Measurements from ENCODE around the gene ASTL. TPM values are rescaled to one million over a fixed set of nuclear protein-coding genes. Genes with fewer than 3 reads are reported as not detected.

ASTL gene
- total and polyA plus RNA-seq, 2 of the 13 experiments (the other 11 are each of a cell fraction or from before 2014, with no cell fraction given) = not detected

DNA sequence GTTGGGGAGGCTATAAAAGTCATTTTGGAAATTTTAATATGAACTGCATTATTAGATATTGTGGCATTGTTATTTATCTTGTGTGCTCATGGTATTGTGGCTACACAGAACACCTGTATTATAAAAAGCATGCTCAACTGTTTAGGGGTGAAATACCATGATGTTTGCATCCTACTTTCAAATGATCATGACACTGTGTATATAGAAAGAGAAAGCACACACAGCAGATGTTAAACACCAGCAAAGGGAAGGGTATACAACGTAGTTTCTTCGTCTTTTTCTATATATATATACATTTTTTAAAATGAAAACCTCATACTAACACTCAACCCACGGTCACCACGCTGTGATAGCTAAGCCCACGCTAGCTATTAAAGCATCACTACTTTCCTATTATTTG, 43.2 kb upstream of the ASTL start (continued):
- TF ChIP-seq ZNF337 (CRISPR knock-in tag; IDR thresholded peaks at IDR 0.05; ENCODE audit: borderline replicate concordance, low read depth) (no peak), ERF (CRISPR knock-in tag; IDR thresholded peaks at IDR 0.05) (no peak)

GRCh38 chr2:96180521-96180920, 42.2 kb upstream of the ASTL start:
- ATAC-seq = no peak

GRCh38 chr2:96180002-96180401, 41.7 kb upstream of the ASTL start:
- 100% methylated on average over 1 of the region's 1 CpG for WGBS (ENCODE audit: low lambda C conversion rate)
- in situ Hi-C loops (cut with HindIII; ENCODE audit: extremely low pct_ligation_motif_present, low pct_unique_long_range_greater_than_20kb) = no loop called here
- Histone ChIP-seq H3K36me3 (replicated peaks in 1 of 2; ENCODE audit: control insufficient read depth in 1 of 2, insufficient read depth in 2 of 2, low read length in 2 of 2) (peaks cover 8 to 10% of the 10 kb centered on the region in 2 experiments), H2AFZ (ENCODE audit: low read length) (no peak overlapping the region), H4K20me1 (ENCODE audit: insufficient read depth, low read length) (no peaks in the 10 kb centered on the region), H3K9me3 (ENCODE audit: low read length) (no peaks in the 10 kb centered on the region), H3K27ac (ENCODE audit: extremely low read length, insufficient read depth, low read length) (no peak overlapping the region), H3K4me3 (replicated peaks in 1 of 3; ENCODE audit: insufficient read depth in 1 of 3, low read depth in 2 of 3, low read length in 3 of 3) (no peak overlapping the region), H3K79me2 (ENCODE audit: insufficient read depth, low read length) (no peaks in the 10 kb centered on the region), H3K9ac (ENCODE audit: insufficient read depth, low read depth, low read length) (no peak overlapping the region), H3K4me1 (ENCODE audit: insufficient read depth, low read length) (no peaks in the 10 kb centered on the region), H3K4me2 (ENCODE audit: low read depth, low read length) (no peak overlapping the region), H3K27me3 (ENCODE audit: control insufficient read depth in 1 of 2, insufficient read depth in 2 of 2, low read length in 2 of 2) (peaks cover 0 to 9% of the 10 kb centered on the region in 2 experiments; a peak in 2 of 5 replicates)
- POLR2A ChIA-PET = interaction anchor here (1.3 kb wide), 1 partner anchor 29 kb away, joined by 4 read pairs; the partner anchor contains the start of gene STARD7
- no peak for ATAC-seq
- intact Hi-C loops (cut with micrococcal nuclease; ENCODE audit: unreplicated experiment) = no loop called here
- FAIRE-seq = no peak
- no peak for DNase-seq (ENCODE audit: low spot score)
- TF ChIP-seq HMG20A (CRISPR knock-in tag; IDR thresholded peaks at IDR 0.05; ENCODE audit: borderline replicate concordance) (no peak), ZNF121 (CRISPR knock-in tag; IDR thresholded peaks at IDR 0.05) (peak; percentile 23; the same call in 1 of the 2 replicates)
- CTCF ChIA-PET (ENCODE audit: low intra/inter-chr PET ratio, low total read pairs) = no interaction called here
- BruUV-seq (replicated peaks) = no TSS peak

More at GRCh38 chr2:96180521-96180920, 42.2 kb upstream of the ASTL start:
- no peaks in the 10 kb centered on the region for H3K9me3 ChIP-seq (ENCODE audit: low read length)
- TF ChIP-seq ZFP82 (CRISPR knock-in tag; IDR thresholded peaks at IDR 0.05; ENCODE audit: borderline replicate concordance) = no peak
- TF ChIP-seq ZNF34 (CRISPR knock-in tag; IDR thresholded peaks at IDR 0.05; ENCODE audit: borderline replicate concordance) = no peak
- H3K27ac ChIP-seq (ENCODE audit: extremely low read length, insufficient read depth, low read length) = no peak overlapping the region
- H3K4me2 ChIP-seq (ENCODE audit: low read depth, low read length) = no peak overlapping the region
- no peak overlapping the region for H3K9ac ChIP-seq (ENCODE audit: insufficient read depth, low read depth, low read length)
- no peak for DNase-seq (ENCODE audit: low spot score)
- H3K4me3 ChIP-seq (replicated peaks in 1 of 3; ENCODE audit: insufficient read depth in 1 of 3, low read depth in 2 of 3, low read length in 3 of 3) = no peak overlapping the region
- ChIA-PET CTCF (ENCODE audit: low intra/inter-chr PET ratio, low total read pairs) (no interaction called here), POLR2A (interaction anchor here (1.3 kb wide), 1 partner anchor 28 kb away, joined by 4 read pairs; the partner anchor contains the start of gene STARD7)
- intact Hi-C loops (cut with micrococcal nuclease; ENCODE audit: unreplicated experiment) = no loop called here
- H4K20me1 ChIP-seq (ENCODE audit: insufficient read depth, low read length) = no peaks in the 10 kb centered on the region
- peaks cover 0 to 9% of the 10 kb centered on the region in 2 experiments; a peak in 2 of 5 replicates for H3K27me3 ChIP-seq (ENCODE audit: control insufficient read depth in 1 of 2, insufficient read depth in 2 of 2, low read length in 2 of 2)
- H3K79me2 ChIP-seq (ENCODE audit: insufficient read depth, low read length) = no peaks in the 10 kb centered on the region
- peaks cover 8 to 15% of the 10 kb centered on the region in 2 experiments for H3K36me3 ChIP-seq (replicated peaks in 1 of 2; ENCODE audit: control insufficient read depth in 1 of 2, insufficient read depth in 2 of 2, low read length in 2 of 2)
- H2AFZ ChIP-seq (ENCODE audit: low read length) = no peak overlapping the region
- no peaks in the 10 kb centered on the region for H3K4me1 ChIP-seq (ENCODE audit: insufficient read depth, low read length)
- in situ Hi-C loops (cut with HindIII; ENCODE audit: extremely low pct_ligation_motif_present, low pct_unique_long_range_greater_than_20kb) = no loop called here
- BruUV-seq (replicated peaks) = no TSS peak
- FAIRE-seq = no peak
